DMS114 treated with DMSO at 0.1 percent for 48 hours (cell line): Measurements from ENCODE around the gene CD6.

Experiments used
- DNase-seq: peaks from one replicate; lab custom pipeline; 2025; ENCODE audit not compliant: unreplicated experiment; lab: John Stamatoyannopoulos, UW

Gene CD6

GRCh38 chr11:60982184-60982583 lies 10.7 kb downstream of the CD6 start:
- DNase-seq: no peak

GRCh38 chr11:60984149-60984548 lies 12.7 kb downstream of the CD6 start:
- DNase-seq: no peak

GRCh38 chr11:60984636-60985035 lies 13.2 kb downstream of the CD6 start:
- no peak for DNase-seq

GRCh38 chr11:60985501-60985900 lies 14.0 kb downstream of the CD6 start:
- DNase-seq: no peak

- no peak for DNase-seq
Observed at GRCh38 chr11:60985991-60986915, 14.8 kb downstream of the CD6 start.

GRCh38 chr11:60987577-60988277 lies 16.2 kb downstream of the CD6 start:
- DNase-seq: no peak

GRCh38 chr11:60988658-60989057 lies 17.2 kb downstream of the CD6 start:
- no peak for DNase-seq

- DNase-seq: no peak
Observed at GRCh38 chr11:60989093-60989650, 17.7 kb downstream of the CD6 start.

- DNase-seq: no peak
Observed at GRCh38 chr11:60991457-60991856, 20.0 kb downstream of the CD6 start.

GRCh38 chr11:60992842-60993409 lies 21.4 kb downstream of the CD6 start:
- no peak for DNase-seq

- DNase-seq: no peak
Observed at GRCh38 chr11:60993615-60994014, 22.1 kb downstream of the CD6 start.

GRCh38 chr11:60994541-60995080 lies 23.1 kb downstream of the CD6 start:
- DNase-seq: no peak

GRCh38 chr11:60995798-60996197 lies 24.3 kb downstream of the CD6 start:
- DNase-seq: no peak

GRCh38 chr11:60996381-60997138 lies 25.1 kb downstream of the CD6 start:
- no peak for DNase-seq

- DNase-seq: no peak
Observed at GRCh38 chr11:61000426-61000825, 28.9 kb downstream of the CD6 start.

GRCh38 chr11:61001931-61002330 lies 30.5 kb downstream of the CD6 start:
- no peak for DNase-seq

GRCh38 chr11:61002598-61002997 lies 31.1 kb downstream of the CD6 start:
- no peak for DNase-seq

- no peak for DNase-seq
Observed at GRCh38 chr11:61004180-61004611, 32.7 kb downstream of the CD6 start.

- DNase-seq: no peak
Observed at GRCh38 chr11:61004761-61005181, 33.3 kb downstream of the CD6 start.

GRCh38 chr11:61007383-61007955 lies 36.0 kb downstream of the CD6 start:
- DNase-seq: no peak
